HL-60/S4 treated with phorbol 12-myristate 13-acetate at 8.2 ng/mL for 4 days and 3 days (cell line): ENCODE results near the gene HOXC6.

ENCODE experiments used
- in situ Hi-C: fragments of 300-500 bp; cut with MboI; formaldehyde crosslinking; loops from 2 replicates; pipeline ENCODE4 v1.15.0; 2022; ENCODE audit warnings: low sequenced_read_pairs

The HOXC6 gene

DNA sequence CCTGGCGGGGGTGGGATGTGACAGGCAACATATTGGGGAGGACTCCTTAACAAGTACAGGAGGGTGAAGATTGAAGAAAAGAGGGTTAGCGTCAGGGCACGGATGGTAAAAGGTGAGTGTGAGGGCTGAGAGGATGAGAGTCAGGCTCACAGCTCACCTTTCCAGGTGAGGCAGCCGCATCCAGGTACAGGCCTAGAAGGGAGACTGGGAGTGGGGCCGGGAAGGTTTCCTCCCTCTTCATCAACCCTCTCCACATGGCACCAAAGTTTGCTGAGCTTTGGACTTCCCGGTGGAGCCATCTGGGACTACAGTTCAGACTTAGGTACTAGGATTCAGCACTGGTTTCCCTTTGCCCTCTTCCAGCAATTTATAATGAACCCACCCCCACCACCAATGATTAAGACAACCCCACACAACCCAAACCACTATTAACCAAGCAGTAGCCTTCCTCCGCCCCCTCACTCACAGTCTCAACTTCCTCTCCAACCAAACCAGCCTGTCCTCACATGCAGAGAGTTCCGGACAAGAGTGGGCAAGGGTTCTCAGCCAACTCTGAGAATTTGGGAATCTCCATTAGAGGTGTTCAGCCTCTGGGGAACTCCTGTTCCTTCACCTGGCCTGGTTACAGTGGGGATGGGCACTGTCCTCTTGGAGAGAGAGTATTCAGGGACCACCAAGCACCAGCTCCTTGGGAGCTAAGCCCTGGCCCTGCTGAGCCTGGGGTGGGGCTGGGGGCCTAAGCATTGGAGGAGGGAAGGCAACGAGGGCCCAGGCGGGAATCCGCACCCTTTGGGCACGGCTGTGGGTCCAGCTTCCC lies 23.0 kb downstream of the HOXC6 start:
- in situ Hi-C loops = no loop called here

DNA sequence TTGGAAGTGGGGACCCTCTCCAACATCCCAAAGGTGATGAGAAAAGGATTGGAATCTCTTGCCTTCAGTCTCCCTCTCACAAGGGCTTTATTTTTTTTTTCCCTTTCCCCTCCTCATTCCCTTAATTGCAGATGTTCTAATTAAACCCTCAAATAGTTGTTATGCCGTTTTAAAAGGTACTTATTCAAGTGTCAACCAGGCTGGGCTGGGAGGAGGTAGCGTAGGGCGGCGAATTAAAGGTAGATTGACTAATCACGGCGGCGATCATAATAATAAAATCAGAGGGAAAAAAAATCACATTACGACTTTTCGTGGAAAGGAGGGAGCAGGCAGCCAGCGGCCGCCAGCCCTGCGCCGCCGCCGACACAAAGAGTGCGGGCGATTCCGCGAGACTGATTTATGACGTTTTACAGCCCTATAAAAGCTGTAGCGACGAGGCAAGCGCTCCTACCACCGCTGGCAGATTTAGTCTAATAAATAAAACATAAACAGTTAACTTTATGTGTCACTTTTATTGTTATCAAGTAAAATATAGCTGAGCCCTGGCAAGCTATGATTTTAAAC lies 23.7 kb downstream of the HOXC6 start:
- in situ Hi-C loops = no loop called here

DNA sequence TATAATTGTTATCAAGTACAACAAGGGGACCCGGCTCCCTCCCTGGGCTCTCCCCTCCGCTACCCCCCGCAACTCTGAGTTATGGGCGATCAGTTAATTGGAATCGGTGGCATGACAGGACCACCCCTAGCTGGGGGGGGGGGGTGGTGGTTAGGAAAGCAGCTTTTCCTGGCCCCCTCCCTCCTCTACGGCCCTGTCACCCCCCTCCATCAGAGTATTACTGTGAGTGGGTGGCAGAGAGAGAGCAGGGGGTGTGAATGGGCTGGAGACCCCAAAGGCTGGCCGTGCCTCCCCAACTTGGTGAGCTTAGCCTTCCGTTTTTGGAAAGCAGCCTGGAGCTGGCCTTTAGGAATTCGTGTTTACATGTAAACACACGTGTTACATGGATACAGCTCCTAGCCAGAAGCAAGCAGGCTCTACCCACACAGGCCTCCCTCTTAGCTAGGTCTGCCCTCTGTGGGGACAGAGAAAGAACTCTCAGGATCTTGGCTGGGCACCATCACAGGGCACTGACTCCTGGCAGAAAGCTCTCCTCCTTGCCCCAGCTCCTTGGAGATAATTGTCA lies 24.3 kb downstream of the HOXC6 start:
- in situ Hi-C loops = no loop called here

DNA sequence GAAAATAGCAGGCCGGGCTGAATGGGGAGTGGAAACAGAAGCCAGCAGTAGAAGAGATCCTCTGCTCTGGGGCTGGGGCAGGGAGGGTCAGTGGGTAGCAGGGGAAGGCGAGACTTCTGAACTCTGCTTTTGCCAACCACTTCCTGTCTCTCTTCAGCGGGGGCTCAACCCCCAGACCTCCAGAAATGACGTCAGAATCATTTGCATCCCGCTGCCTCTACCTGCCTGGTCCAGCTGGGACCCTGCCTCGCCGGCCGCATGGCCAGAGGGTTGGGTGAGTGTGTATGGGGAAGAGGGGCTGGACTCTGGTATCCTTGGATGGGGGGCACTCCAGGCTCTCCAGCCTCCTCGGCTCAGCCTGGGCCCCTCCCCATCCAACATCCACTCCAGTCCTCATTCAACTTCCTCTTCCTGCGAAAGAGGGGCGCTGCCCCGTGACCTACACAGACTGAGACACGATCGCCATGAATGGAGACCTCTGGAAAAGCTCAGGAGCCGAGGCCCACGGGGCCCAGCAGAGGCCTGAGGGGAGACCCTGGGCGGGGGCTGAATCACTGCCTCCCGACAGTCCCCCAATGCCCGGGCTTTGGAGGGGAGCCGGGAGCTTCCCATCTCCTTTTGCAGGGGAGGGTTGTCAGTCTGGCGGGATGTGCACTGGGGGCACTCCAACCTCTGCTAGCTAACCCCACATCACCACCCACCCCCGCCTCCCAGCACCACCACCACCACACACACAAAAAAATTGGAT lies 24.9 kb downstream of the HOXC6 start:
- in situ Hi-C loops = no loop called here

DNA sequence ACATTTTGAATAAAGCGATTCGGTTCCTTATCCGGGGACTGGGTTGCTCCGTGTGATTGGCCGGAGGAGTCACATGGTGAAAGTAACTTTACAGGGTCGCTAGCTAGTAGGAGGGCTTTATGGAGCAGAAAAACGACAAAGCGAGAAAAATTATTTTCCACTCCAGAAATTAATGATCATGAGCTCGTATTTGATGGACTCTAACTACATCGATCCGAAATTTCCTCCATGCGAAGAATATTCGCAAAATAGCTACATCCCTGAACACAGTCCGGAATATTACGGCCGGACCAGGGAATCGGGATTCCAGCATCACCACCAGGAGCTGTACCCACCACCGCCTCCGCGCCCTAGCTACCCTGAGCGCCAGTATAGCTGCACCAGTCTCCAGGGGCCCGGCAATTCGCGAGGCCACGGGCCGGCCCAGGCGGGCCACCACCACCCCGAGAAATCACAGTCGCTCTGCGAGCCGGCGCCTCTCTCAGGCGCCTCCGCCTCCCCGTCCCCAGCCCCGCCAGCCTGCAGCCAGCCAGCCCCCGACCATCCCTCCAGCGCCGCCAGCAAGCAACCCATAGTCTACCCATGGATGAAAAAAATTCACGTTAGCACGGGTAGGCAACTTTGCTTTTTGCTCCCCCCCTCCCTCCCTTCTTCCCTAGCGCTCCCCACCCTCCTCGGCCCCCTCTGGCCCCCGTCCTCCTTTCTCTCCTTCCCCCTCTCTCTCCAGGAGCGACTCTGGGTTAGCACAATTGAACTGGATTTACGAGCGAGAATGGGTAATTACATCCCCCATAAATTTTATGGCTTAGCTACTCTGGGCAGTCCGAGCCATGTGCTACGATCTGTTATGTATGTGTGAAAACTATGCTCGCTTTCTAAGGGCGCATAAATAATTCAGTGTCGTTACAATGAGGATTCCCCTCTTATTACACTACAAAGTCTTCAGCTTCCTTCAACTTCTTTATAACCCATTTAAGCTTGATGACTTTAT lies 25.8 kb downstream of the HOXC6 start, which contains the start of gene HOXC4:
TSS of gene HOXC4 (plus strand) at position 85 of the 991 bp plus-strand sequence. CDS start at position 173, 88 bp downstream.
- in situ Hi-C loops = no loop called here

DNA sequence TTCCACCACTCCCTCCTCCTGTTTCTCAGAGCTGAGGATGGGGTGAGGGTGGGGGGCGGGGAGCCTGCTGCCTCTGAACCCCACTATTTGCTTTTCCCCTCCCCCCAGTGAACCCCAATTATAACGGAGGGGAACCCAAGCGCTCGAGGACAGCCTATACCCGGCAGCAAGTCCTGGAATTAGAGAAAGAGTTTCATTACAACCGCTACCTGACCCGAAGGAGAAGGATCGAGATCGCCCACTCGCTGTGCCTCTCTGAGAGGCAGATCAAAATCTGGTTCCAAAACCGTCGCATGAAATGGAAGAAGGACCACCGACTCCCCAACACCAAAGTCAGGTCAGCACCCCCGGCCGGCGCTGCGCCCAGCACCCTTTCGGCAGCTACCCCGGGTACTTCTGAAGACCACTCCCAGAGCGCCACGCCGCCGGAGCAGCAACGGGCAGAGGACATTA lies 26.5 kb downstream of the HOXC6 start:
- in situ Hi-C loops = no loop called here

DNA sequence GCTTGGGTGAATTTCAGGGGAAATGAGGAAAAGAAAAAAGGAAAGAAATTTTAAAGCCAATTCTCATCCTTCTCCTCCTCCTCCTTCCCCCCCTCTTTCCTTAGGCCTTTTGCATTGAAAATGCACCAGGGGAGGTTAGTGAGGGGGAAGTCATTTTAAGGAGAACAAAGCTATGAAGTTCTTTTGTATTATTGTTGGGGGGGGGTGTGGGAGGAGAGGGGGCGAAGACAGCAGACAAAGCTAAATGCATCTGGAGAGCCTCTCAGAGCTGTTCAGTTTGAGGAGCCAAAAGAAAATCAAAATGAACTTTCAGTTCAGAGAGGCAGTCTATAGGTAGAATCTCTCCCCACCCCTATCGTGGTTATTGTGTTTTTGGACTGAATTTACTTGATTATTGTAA lies 27.3 kb downstream of the HOXC6 start:
- in situ Hi-C loops = no loop called here

DNA sequence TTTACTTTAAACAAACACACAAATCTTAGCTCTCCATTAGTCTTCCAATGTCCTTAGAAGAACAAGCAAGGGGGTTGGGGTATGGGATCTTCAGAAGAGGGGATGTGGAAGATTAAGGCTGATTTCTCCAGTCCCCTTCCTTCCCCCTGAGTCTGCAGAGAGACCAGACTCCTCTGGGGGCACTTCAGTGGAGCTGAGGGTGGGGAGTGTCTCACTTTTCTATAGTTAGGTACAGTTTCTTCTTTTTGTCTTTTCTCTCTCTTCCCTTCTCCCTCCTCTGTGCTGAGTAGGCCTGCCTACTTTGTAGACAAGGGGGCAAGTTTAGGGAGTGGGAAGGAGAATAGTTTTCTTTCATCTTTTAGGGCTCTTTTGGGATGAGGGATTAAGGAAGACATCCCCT lies 27.9 kb downstream of the HOXC6 start:
- in situ Hi-C loops = no loop called here

DNA sequence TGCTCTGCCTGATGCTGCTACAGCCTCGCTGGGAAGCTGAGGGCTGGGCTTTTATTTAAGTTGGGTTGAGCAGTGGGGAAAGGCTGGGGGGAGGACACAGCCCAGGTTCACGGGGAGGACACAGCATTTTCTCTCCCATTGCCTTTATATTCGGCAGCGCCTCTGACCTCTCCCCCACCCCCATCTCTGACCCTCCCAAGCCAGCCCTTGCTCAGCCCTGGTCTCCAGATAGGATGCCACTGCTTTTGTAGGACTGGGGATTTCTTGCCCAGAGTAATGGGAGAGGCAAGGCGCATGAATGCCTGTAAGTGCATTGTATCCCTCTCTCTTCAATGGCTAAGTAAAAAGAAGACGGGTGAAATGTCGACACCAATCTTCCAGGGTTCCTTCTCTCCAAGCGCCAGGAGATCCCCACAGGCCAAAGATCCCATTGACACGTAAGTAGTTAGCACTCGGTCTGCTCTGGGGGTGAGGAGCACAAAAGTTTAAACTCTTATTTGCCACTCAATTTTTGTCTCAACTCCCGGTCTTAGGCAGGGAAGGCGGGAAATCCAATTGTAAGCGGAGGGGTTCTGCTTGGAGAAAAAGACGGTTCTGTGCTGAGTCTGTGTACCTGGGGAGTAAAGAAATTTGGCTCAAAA lies 30.0 kb downstream of the HOXC6 start:
- in situ Hi-C loops = no loop called here

DNA sequence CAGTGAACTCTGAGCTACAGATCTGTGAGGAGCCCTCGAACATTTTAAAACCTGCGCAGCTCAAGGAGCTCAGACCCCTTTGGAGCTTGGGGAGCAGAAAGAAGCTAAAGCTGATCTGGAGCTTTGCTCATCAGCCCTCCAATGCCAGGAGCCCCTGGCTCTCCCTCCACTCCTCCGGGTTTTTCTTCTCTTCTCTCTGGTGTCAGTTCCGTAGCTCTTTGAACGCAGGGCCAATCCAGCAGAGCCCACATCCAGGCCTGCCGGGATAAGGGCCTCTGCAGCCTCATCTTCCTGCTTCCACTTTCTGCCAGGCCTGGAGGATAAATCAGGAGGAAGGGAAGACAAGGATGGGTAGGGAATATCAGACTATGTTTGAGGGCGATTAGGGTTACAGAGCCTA lies 31.4 kb downstream of the HOXC6 start:
- in situ Hi-C loops = no loop called here

DNA sequence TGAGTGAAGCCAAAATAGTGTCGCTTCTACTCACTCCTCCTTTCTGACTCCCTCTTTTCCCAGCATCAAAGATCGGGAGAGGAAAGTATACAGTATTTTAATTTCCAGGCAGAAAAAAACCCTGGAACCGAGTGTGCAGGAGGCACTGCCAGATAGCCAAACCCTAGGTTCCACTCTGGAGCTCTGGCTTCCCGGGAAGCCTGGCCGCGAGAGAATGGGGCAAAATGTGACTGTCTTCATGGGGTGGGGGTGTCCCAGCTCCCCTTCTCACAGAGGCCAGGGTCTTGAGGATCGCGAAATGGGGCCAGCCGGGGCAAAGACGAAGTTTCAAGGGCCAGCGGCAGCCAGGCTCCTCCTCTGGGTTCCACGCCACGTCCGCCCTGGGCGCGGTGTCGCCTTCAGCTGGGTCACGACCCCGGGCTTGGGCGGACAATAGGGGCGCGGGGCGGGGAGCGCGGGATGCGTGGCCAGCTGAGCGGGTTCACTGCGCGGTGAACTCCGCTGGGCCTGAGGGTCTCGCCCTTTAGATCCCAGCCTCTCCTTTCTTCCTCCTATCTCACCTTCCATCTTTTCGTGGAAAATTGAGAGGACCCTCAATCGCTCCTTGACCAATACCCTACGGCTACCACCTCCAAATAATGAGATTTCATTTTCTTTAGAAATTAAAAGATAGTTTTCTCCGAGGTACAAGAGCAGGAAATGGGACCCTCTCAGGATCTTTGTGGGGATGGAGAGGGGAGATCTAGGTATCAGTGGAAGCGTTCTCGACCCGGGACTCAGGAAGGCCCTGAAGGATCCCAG lies 32.1 kb downstream of the HOXC6 start:
- in situ Hi-C loops = no loop called here

DNA sequence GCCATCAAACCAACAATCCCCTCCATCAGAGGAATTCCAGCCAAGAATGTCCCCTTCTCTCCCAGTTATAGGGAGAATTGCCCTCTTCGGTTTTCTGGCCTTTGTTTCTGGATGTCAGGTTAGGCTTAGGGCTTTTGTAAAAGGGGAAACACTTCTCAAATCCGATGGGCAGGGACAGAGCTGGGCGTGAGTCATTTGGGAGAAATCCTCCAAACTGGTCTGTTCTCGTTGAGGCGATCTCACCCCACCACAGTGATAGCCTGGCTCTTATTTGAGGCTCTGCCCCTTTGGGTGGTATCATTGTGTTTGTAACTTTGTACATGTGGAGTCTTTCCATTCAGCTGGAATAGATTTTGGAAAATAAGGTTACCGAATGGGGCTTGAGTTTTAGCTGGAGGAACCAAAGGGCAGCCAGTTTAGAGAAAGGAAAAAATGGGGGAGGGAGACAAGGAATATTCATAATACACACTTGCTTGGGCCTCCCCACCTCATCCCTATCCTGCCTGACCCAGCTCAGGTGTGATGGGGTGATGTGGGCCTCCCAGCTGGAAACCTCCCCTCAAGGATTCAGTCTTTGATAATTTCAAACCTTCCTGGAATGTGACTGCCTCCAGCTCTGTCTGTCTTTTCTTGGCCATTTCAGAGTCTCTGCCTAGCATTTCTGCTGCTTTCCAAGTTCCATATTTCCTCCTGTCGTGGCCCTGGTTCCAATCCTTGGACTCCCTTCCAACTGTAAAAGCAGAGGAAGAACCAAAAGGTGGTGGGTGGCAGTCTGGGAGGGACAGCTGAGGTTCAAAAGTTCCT lies 32.9 kb downstream of the HOXC6 start:
- in situ Hi-C loops = no loop called here

DNA sequence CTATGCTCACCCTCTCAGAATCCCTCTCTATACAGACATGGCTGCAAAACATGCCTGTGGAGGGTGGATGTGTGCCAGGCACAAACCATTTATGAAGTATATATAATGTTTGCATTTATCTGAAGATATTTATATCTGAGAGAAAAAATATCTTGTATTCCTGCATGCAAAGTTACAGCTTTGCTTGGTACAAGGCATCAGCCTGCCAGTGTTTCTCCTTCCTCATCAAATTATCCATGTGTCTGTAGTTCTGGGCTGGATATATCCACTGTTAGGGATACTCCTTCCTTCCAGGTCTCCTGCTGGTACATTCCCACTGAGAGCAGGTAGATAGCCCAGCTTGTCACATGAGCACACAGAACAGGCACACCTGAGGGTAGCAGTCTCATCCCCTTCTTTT lies 37.4 kb downstream of the HOXC6 start:
- in situ Hi-C loops = no loop called here

DNA sequence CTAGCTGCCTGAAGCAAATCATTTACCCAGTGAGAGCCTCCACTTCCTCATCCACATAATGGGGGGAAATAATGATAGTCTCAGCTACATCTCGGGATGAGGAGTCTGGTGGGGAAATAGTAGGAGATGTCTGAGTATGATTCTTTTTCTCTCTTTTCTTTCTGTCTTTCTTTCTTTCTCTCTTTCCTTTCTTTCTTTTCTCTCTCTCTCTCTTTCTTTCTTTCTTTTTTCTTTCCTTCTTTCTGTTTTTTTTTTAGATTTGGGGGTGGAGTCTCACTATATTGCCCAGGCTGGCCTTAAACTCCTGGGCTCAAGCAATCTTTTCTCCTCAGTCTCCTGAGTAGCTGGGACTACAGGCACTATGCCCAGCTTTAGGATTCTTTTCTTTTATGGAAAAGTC lies 38.2 kb downstream of the HOXC6 start:
- in situ Hi-C loops = no loop called here

DNA sequence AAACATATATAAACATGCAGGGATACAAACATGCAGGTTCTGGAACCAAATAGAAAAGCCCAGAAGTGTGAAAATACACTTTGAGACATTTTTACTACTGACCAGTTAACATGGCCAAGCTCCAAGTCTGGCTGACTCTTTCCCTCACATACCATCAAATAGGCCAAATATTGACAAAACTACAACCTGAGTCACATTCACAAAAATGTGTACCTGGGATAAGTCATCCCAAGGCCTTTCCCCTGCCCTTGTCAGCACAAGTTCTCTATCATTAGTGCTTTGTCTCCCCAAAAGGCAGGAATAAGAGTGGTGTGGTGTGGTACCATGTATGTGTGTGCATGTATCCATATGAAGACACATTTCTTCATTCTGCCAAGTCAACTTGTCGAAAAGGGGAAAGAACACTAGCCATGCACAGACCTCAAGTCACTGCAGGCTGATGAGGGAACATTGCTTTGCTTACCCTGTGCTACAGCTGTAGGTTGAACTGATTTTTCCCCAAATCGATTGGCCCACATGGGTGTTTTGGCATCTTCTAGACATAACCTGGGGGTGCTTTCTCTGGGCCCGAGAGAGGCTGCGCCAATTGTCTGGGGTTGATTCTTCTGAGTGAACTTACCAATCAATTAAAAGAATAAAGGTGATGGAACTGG lies 40.3 kb downstream of the HOXC6 start:
- in situ Hi-C loops = no loop called here

DNA sequence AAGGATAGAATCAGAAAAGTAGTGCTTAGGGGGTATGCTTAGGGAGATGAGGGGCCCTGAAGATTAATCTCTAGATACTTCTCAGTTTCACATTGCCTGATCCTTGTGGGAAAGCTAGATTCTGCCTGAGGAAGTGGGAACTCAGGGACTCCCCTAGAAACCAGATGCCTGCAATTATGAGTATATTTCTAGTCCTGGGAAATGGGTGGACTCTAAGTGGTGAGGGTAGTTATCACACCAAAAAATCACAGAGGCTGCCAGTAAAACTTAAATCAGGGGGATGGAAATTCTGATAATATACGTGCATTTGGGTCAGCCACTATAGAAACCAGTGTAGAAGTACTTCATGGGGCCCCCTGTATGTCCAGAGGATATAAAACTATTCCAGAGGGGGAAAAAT lies 43.7 kb downstream of the HOXC6 start:
- in situ Hi-C loops = no loop called here

DNA sequence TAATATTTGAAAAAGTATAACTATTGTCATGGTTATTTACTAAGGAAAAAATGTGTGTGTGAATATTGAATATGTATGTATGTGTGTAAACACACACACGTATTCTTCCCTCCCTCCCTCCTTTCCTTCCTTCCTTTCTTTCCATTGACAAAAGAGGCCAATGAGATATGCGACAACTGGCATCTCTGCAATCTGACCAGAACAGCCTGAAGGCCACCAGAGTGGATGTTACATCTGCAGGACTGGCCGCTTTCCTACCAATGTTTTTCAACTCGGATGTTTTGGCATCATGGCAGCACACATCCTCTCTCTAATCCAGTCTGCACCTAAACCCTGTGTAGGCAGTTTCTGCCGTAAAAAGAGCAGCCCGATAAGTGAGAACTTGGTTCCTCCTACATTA lies 46.1 kb downstream of the HOXC6 start:
- in situ Hi-C loops = no loop called here

DNA sequence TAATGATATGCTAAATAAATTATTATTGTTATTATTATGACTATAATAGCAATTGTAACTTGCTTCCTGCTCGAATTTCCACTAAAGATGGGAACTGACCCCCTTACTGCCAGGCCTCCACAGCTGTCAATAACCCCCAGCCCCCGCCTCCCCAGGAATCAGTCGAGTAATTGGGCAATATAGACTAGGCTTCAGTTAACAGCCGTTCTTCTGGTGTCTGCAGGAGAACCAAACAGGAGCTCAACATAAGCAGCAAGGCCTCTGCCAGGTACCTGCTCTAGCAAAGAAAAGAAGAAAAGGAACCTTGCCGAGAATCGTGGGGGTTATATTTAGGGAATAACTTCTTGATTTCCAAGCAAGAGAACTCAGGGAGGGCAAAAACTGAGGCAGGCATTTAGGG lies 47.2 kb downstream of the HOXC6 start:
- in situ Hi-C loops = no loop called here
